ENCODE measurements around the gene PRDM16. TPM values are rescaled to one million over a fixed set of nuclear protein-coding genes. Genes with fewer than 3 reads are reported as not detected.
"Not testable (repeated sequence)": the region's sequence is repeated elsewhere in the genome, so short reads cannot be mapped to it uniquely, and the experiment has no call there.

PRDM16 gene
- total and polyA plus RNA-seq, 2 of the 4 experiments (the other 2 are of a cell fraction): 0.02 TPM; not detected in 1

GRCh38 chr1:3285106-3285740, 216.2 kb downstream of the PRDM16 start:
- no peak overlapping the region for H3K56ac ChIP-seq (ENCODE audit: extremely low read depth, insufficient read depth, low read length)
- H3K14ac ChIP-seq (replicated peaks; ENCODE audit: low read depth, low read length): no peak overlapping the region
- ATAC-seq (ENCODE audit: low read depth) (no peak), DNase-seq (no peak)
- H3K9me3 ChIP-seq (ENCODE audit: control insufficient read depth, insufficient read depth, low read length): no peaks in the 10 kb centered on the region
- H4K20me1 ChIP-seq (ENCODE audit: insufficient read depth, low read length): no peaks in the 10 kb centered on the region
- H3K4ac ChIP-seq (ENCODE audit: low read depth, low read length): no peak overlapping the region
- BruUV-seq (replicated peaks): no TSS peak
- TF ChIP-seq RCOR1 (IDR thresholded peaks at IDR 0.05; ENCODE audit: insufficient replicate concordance, low read length): no peak
- TF ChIP-seq CHD1 (IDR thresholded peaks at IDR 0.05; ENCODE audit: low read depth, low read length): no peak
- TF ChIP-seq RFX5 (IDR thresholded peaks at IDR 0.05; ENCODE audit: low read depth, low read length): no peak
- no peak for TF ChIP-seq FOS (IDR thresholded peaks at IDR 0.05; ENCODE audit: low read depth, low read length)
- TF ChIP-seq CEBPB (IDR thresholded peaks at IDR 0.05; ENCODE audit: low read depth, low read length): no peak
- no peak for TF ChIP-seq RAD21 (IDR thresholded peaks at IDR 0.05; ENCODE audit: low read length)
- H3K9ac ChIP-seq (ENCODE audit: low read depth, low read length): no peak overlapping the region
- H3K23ac ChIP-seq (ENCODE audit: low read depth, low read length): no peak overlapping the region
- H3K27me3 ChIP-seq (ENCODE audit: control insufficient read depth, insufficient read depth, low read length): peaks cover 10% of the 10 kb centered on the region
- no peak overlapping the region for H4K91ac ChIP-seq (ENCODE audit: insufficient read depth, low read depth, low read length)
- CTCF ChIA-PET: no interaction called here
- H4K5ac ChIP-seq (ENCODE audit: low read depth, low read length): no peak overlapping the region
- in situ Hi-C loops (cut with MboI; ENCODE audit: low sequenced_read_pairs): no loop called here
- H2BK20ac ChIP-seq (ENCODE audit: low read depth, low read length): no peak overlapping the region
- H2AFZ ChIP-seq (replicated peaks; ENCODE audit: low read length, poor library complexity): no peak overlapping the region
- no peaks in the 10 kb centered on the region for H3K4me1 ChIP-seq (ENCODE audit: control insufficient read depth, insufficient read depth, low read length)
- H3K79me1 ChIP-seq (ENCODE audit: low read depth in 1 of 2, low read length in 2 of 2): no peaks in the 10 kb centered on the region
- POLR2A ChIA-PET (ENCODE audit: unreplicated experiment): no interaction called here
- no peak overlapping the region for H4K8ac ChIP-seq (ENCODE audit: low read depth in 2 of 2, low read length in 2 of 2)
- H3K18ac ChIP-seq (ENCODE audit: low read depth, low read length): no peak overlapping the region
- intact Hi-C loops (cut with micrococcal nuclease): no loop called here
- WGBS, 2 experiments (ENCODE audit: extremely low coverage in 2 of 2, insufficient read length in 1 of 2): 31% methylated on average over 2 of the region's 19 CpGs; no CpG with 5 or more reads in 1 of the 2 experiments
- dilution Hi-C loops (cut with HindIII; ENCODE audit: low sequenced_read_pairs, unreplicated experiment): no loop called here
- no peak overlapping the region for H3K27ac ChIP-seq (ENCODE audit: insufficient read depth, low read length)
- H3K9me1 ChIP-seq (ENCODE audit: insufficient read depth, low read length): no peaks in the 10 kb centered on the region
- no peak overlapping the region for H2BK5ac ChIP-seq (ENCODE audit: low read depth, low read length, poor library complexity, severe bottlenecking)
- no peak overlapping the region for H2AK9ac ChIP-seq (replicated peaks; ENCODE audit: low read depth, low read length, poor library complexity)
- no peaks in the 10 kb centered on the region for H3K36me3 ChIP-seq (ENCODE audit: control insufficient read depth, insufficient read depth, low read length)
- no peak overlapping the region for H2BK15ac ChIP-seq (ENCODE audit: low read depth, low read length)
- H2BK120ac ChIP-seq (ENCODE audit: low read depth, low read length): no peak overlapping the region
- H3K4me2 ChIP-seq (ENCODE audit: low read depth, low read length): no peak overlapping the region
- no peak overlapping the region for H3K4me3 ChIP-seq (ENCODE audit: insufficient read depth, low read depth, low read length)
- H2AK5ac ChIP-seq (ENCODE audit: low read depth, low read length): no peak overlapping the region

GRCh38 chr1:3287095-3287494, 218.1 kb downstream of the PRDM16 start:
- DNase-seq; H3K9me3 ChIP-seq (ENCODE audit: control insufficient read depth, insufficient read depth, low read length); dilution Hi-C loops (cut with HindIII; ENCODE audit: low sequenced_read_pairs, unreplicated experiment); H4K8ac ChIP-seq (ENCODE audit: low read depth in 2 of 2, low read length in 2 of 2); in situ Hi-C loops (cut with MboI; ENCODE audit: low sequenced_read_pairs); BruUV-seq (replicated peaks); H2BK15ac ChIP-seq (ENCODE audit: low read depth, low read length); H4K91ac ChIP-seq (ENCODE audit: insufficient read depth, low read depth, low read length); H3K9me1 ChIP-seq (ENCODE audit: insufficient read depth, low read length); H3K36me3 ChIP-seq (ENCODE audit: control insufficient read depth, insufficient read depth, low read length); H2BK120ac ChIP-seq (ENCODE audit: low read depth, low read length); H2AK5ac ChIP-seq (ENCODE audit: low read depth, low read length); POLR2A ChIA-PET (ENCODE audit: unreplicated experiment); H3K9ac ChIP-seq (ENCODE audit: low read depth, low read length); H3K14ac ChIP-seq (replicated peaks; ENCODE audit: low read depth, low read length); H3K79me1 ChIP-seq (ENCODE audit: low read depth in 1 of 2, low read length in 2 of 2); H3K18ac ChIP-seq (ENCODE audit: low read depth, low read length); CTCF ChIA-PET; H3K4me1 ChIP-seq (ENCODE audit: control insufficient read depth, insufficient read depth, low read length); H2AFZ ChIP-seq (replicated peaks; ENCODE audit: low read length, poor library complexity); H2BK5ac ChIP-seq (ENCODE audit: low read depth, low read length, poor library complexity, severe bottlenecking); H2AK9ac ChIP-seq (replicated peaks; ENCODE audit: low read depth, low read length, poor library complexity); H4K5ac ChIP-seq (ENCODE audit: low read depth, low read length); H3K56ac ChIP-seq (ENCODE audit: extremely low read depth, insufficient read depth, low read length); H3K4me2 ChIP-seq (ENCODE audit: low read depth, low read length); intact Hi-C loops (cut with micrococcal nuclease); H2BK20ac ChIP-seq (ENCODE audit: low read depth, low read length); ATAC-seq (ENCODE audit: low read depth); H4K20me1 ChIP-seq (ENCODE audit: insufficient read depth, low read length); H3K27ac ChIP-seq (ENCODE audit: insufficient read depth, low read length); H3K23ac ChIP-seq (ENCODE audit: low read depth, low read length); H3K4ac ChIP-seq (ENCODE audit: low read depth, low read length); H3K4me3 ChIP-seq (ENCODE audit: insufficient read depth, low read depth, low read length): not testable (repeated sequence)
- WGBS, 2 experiments (ENCODE audit: extremely low coverage in 2 of 2, insufficient read length in 1 of 2): 78% methylated on average over 6 of the region's 33 CpGs; no CpG with 5 or more reads in 1 of the 2 experiments
- peaks cover 10% of the 10 kb centered on the region for H3K27me3 ChIP-seq (ENCODE audit: control insufficient read depth, insufficient read depth, low read length)
